ENCODE measurements around the gene CDADC1. TPM values are rescaled to one million over a fixed set of nuclear protein-coding genes. Genes with fewer than 3 reads are reported as not detected.

CDADC1 gene
- polyA plus RNA-seq, 1 donor from 2014 or later, result 11.6 TPM

DNA sequence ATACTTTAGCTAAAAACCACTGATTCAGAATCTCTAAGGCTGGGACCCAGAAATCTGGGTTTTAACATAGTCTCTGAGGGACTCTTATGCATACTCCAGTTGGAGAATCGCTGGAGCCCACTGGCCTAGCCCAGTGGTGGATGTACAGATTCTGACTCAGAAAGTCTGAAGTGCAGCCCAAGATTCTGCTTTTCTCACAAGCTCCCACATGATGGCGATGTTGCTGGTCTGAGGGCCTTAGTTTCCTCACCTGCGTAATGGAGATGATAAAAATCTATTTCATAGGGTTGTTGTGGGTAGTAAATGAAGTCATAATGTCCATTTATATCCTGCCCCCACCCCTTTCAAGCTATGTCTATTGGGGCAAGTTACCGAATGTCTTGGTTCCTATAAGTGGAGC is 7.7 kb upstream of the CDADC1 start:
- H4K20me1 ChIP-seq (ENCODE audit: insufficient read depth), result no peaks in the 10 kb centered on the region
- no peak overlapping the region for H3K9ac ChIP-seq (ENCODE audit: low read length)
- H3K9me2 ChIP-seq (ENCODE audit: insufficient read depth, low read length), result no peaks in the 10 kb centered on the region
- no peaks in the 10 kb centered on the region for H3F3A ChIP-seq (ENCODE audit: insufficient read depth, low read length, poor library complexity, severe bottlenecking)
- H3K9me3 ChIP-seq (ENCODE audit: low read length), result no peaks in the 10 kb centered on the region
- no peak overlapping the region for H3K27ac ChIP-seq (ENCODE audit: low read length)
- H3K4me3 ChIP-seq (ENCODE audit: low read length), result no peak overlapping the region
- H3K79me2 ChIP-seq (replicated peaks; ENCODE audit: insufficient read depth, low read length), result no peaks in the 10 kb centered on the region
- H3K36me3 ChIP-seq (ENCODE audit: insufficient read depth, low read length), result no peaks in the 10 kb centered on the region
- no peak overlapping the region for H2AFZ ChIP-seq (ENCODE audit: low read depth, low read length)
- no peak for TF ChIP-seq SMC3 (conservative IDR thresholded peaks at IDR 0.05; ENCODE audit: poor library complexity)
- no peak for TF ChIP-seq EP300 (conservative IDR thresholded peaks at IDR 0.05; ENCODE audit: poor library complexity, severe bottlenecking)
- TF ChIP-seq CTCF (IDR thresholded peaks at IDR 0.05; ENCODE audit: poor library complexity, severe bottlenecking), result no peak
- TF ChIP-seq EZH2 (IDR thresholded peaks at IDR 0.05; ENCODE audit: borderline replicate concordance, insufficient read depth, low read length, poor library complexity, severe bottlenecking), result no peak
- no peak overlapping the region for H3K4me2 ChIP-seq (ENCODE audit: low read length)
- no peaks in the 10 kb centered on the region for H3K27me3 ChIP-seq (ENCODE audit: insufficient read depth, low read depth, low read length)

DNA sequence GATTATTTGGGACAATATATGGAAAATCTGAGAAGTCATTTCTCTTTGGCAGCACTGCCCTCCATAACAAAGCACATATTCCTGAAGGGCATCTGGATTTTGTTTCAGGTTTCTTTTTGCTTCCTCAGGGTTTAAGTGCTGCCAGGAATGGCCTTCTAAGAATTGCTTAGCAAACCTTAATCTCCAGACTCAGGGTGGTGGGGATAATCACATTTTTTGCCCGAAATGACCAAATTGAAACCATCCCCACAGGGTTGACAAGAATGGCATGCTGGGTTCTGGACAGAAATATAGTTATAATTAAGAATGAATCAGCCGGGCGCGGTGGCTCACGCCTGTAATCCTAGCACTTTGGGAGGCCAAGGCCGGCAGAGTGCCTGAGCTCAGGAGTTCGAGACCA is 6.4 kb upstream of the CDADC1 start:
- no peaks in the 10 kb centered on the region for H3K27me3 ChIP-seq (ENCODE audit: insufficient read depth, low read depth, low read length)
- H3K79me2 ChIP-seq (replicated peaks; ENCODE audit: insufficient read depth, low read length), result no peaks in the 10 kb centered on the region
- H3K9me3 ChIP-seq (ENCODE audit: low read length), result no peaks in the 10 kb centered on the region
- no peaks in the 10 kb centered on the region for H4K20me1 ChIP-seq (ENCODE audit: insufficient read depth)
- no peaks in the 10 kb centered on the region for H3F3A ChIP-seq (ENCODE audit: insufficient read depth, low read length, poor library complexity, severe bottlenecking)
- H2AFZ ChIP-seq (ENCODE audit: low read depth, low read length), result no peak overlapping the region
- TF ChIP-seq POLR2AphosphoS5 (IDR thresholded peaks at IDR 0.05) (no peak), RAD21 (conservative IDR thresholded peaks at IDR 0.05) (no peak), TAF1 (IDR thresholded peaks at IDR 0.05; ENCODE audit: low read depth) (no peak), EZH2 (IDR thresholded peaks at IDR 0.05; ENCODE audit: borderline replicate concordance, insufficient read depth, low read length, poor library complexity, severe bottlenecking) (no peak), MXI1 (conservative IDR thresholded peaks at IDR 0.05; ENCODE audit: poor library complexity, severe bottlenecking) (no peak), SMC3 (conservative IDR thresholded peaks at IDR 0.05; ENCODE audit: poor library complexity) (no peak), EP300 (conservative IDR thresholded peaks at IDR 0.05; ENCODE audit: poor library complexity, severe bottlenecking) (no peak)
- TF ChIP-seq, protein P1, sequence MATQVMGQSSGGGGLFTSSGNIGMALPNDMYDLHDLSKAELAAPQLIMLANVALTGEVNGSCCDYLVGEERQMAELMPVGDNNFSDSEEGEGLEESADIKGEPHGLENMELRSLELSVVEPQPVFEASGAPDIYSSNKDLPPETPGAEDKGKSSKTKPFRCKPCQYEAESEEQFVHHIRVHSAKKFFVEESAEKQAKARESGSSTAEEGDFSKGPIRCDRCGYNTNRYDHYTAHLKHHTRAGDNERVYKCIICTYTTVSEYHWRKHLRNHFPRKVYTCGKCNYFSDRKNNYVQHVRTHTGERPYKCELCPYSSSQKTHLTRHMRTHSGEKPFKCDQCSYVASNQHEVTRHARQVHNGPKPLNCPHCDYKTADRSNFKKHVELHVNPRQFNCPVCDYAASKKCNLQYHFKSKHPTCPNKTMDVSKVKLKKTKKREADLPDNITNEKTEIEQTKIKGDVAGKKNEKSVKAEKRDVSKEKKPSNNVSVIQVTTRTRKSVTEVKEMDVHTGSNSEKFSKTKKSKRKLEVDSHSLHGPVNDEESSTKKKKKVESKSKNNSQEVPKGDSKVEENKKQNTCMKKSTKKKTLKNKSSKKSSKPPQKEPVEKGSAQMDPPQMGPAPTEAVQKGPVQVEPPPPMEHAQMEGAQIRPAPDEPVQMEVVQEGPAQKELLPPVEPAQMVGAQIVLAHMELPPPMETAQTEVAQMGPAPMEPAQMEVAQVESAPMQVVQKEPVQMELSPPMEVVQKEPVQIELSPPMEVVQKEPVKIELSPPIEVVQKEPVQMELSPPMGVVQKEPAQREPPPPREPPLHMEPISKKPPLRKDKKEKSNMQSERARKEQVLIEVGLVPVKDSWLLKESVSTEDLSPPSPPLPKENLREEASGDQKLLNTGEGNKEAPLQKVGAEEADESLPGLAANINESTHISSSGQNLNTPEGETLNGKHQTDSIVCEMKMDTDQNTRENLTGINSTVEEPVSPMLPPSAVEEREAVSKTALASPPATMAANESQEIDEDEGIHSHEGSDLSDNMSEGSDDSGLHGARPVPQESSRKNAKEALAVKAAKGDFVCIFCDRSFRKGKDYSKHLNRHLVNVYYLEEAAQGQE (IDR thresholded peaks at IDR 0.05; ENCODE audit: borderline replicate concordance), result no peak
- no peak overlapping the region for H3K27ac ChIP-seq (ENCODE audit: low read length)
- H3K9me2 ChIP-seq (ENCODE audit: insufficient read depth, low read length), result no peaks in the 10 kb centered on the region
- H3K4me2 ChIP-seq (ENCODE audit: low read length), result no peak overlapping the region
- H3K36me3 ChIP-seq (ENCODE audit: insufficient read depth, low read length), result no peaks in the 10 kb centered on the region
- no peak overlapping the region for H3K9ac ChIP-seq (ENCODE audit: low read length)
- no peak overlapping the region for H3K4me3 ChIP-seq (ENCODE audit: low read length)

All from neural cell (in vitro differentiated cells).